Measurements from ENCODE around the gene PHF13.

- TF ChIP-seq CTCF (conservative IDR thresholded peaks at IDR 0.05; ENCODE audit: low read depth, low read length) (no peak), MXI1 (IDR thresholded peaks at IDR 0.05; ENCODE audit: borderline replicate concordance, low read depth, low read length) (no peak), POLR2A (IDR thresholded peaks at IDR 0.05; ENCODE audit: low read depth, low read length) (peak; percentile 80), BHLHE40 (IDR thresholded peaks at IDR 0.05; ENCODE audit: low read depth, low read length) (no peak), SMC3 (IDR thresholded peaks at IDR 0.05; ENCODE audit: low read depth, low read length) (no peak), RCOR1 (IDR thresholded peaks at IDR 0.05; ENCODE audit: insufficient replicate concordance, low read length) (no peak)
Measured at GRCh38 chr1:6603238-6603914, 10.2 kb upstream of the PHF13 start.
